ENCODE results near the gene ITPR2.
"Not testable (repeated sequence)": the region's sequence is repeated elsewhere in the genome, so short reads cannot be mapped to it uniquely, and the experiment has no call there.

- TF ChIP-seq FOXM1 (IDR thresholded peaks at IDR 0.05; ENCODE audit: borderline replicate concordance); HDGF (IDR thresholded peaks at IDR 0.05; ENCODE audit: borderline replicate concordance); PKNOX1 (IDR thresholded peaks at IDR 0.05); ELF4 (IDR thresholded peaks at IDR 0.05); SP1 (IDR thresholded peaks at IDR 0.05); BHLHE40 (IDR thresholded peaks at IDR 0.05; ENCODE audit: borderline replicate concordance); TARDBP (IDR thresholded peaks at IDR 0.05); L3MBTL2 (conservative IDR thresholded peaks at IDR 0.05); NFRKB (IDR thresholded peaks at IDR 0.05); FOXA1 (IDR thresholded peaks at IDR 0.05); ZNF384 (IDR thresholded peaks at IDR 0.05); ARNT (IDR thresholded peaks at IDR 0.05); FOXK2 (IDR thresholded peaks at IDR 0.05); SUZ12 (IDR thresholded peaks at IDR 0.05): not testable (repeated sequence)
Measured at GRCh38 chr12:26729137-26729671, 103.8 kb downstream of the ITPR2 start.
